B cell (primary cell): Measurements from ENCODE around the gene ENDOU. TPM values are rescaled to one million over a fixed set of nuclear protein-coding genes. Genes with fewer than 3 reads are reported as not detected.

Experiments
- ATAC-seq: fragments of 200-7000 bp; cut with Tn5 transposase; one replicate; pipeline ENCODE4 v1.10.0; 2021; ENCODE audit warnings: low read depth, mild to moderate bottlenecking, moderate number of reproducible peaks, moderate library complexity
- CTCF ChIA-PET: fragments of 350-600 bp; sonication (Branson Sonifier 250); formaldehyde crosslinking; loops from one replicate; lab custom pipeline; 2021; ENCODE audit warnings: antibody characterized with exemption, inconsistent platforms; lab: Charles Lee
- POLR2A ChIA-PET: fragments of 350-600 bp; sonication (Branson Sonifier 250); formaldehyde crosslinking; loops from one replicate; lab custom pipeline; 2021; ENCODE audit warnings: antibody characterized with exemption; lab: Charles Lee
- DNase-seq: peaks from one replicate; pipeline ENCODE4 v3.0.0; 2013
- H2AFZ ChIP-seq: 2 replicates; pipeline ENCODE4 v1.6.1; 2012; ENCODE audit warnings: mild to moderate bottlenecking, low read depth, low read length; ENCODE audit not compliant: insufficient read depth, poor library complexity, severe bottlenecking
- H3K27ac ChIP-seq, 2 donors: 1 replicate in 1 of 2; 2 replicates in 1 of 2; pipeline ENCODE4 v1.5.1; 2012 to 2013; ENCODE audit warnings: low read length in 2 of 2, mild to moderate bottlenecking in 2 of 2, moderate library complexity in 1 of 2
- H3K27me3 ChIP-seq, 4 experiments: fragments of 200-600 bp in 1 of 4; sonication (generic) in 1 of 4; replicated peaks in 1 of 4; 1 replicate in 2 of 4; 2 replicates in 2 of 4; pipeline versions ENCODE4 v1.6.1 to v1.7.0; 2013 to 2016; ENCODE audit warnings: low read length in 3 of 4, mild to moderate bottlenecking in 2 of 4, mixed read lengths in 1 of 4, moderate library complexity in 1 of 4; ENCODE audit not compliant: insufficient read depth in 4 of 4, control insufficient read depth in 3 of 4; ENCODE audit errors: control extremely low read depth in 1 of 4
- H3K36me3 ChIP-seq, 2 experiments: replicated peaks in 1 of 2; 1 replicate in 1 of 2; 2 replicates in 1 of 2; pipeline versions ENCODE4 v1.6.1 to v1.7.1; 2013; ENCODE audit warnings: low read length in 1 of 2; ENCODE audit not compliant: insufficient read depth in 2 of 2, control insufficient read depth in 1 of 2; ENCODE audit errors: control extremely low read depth in 1 of 2, extremely low read depth in 1 of 2
- H3K4me1 ChIP-seq, 2 donors: fragments of 200-600 bp in 1 of 2; sonication (generic) in 1 of 2; 1 replicate in 1 of 2; 2 replicates in 1 of 2; pipeline versions ENCODE4 v1.5.1 to v1.6.1; 2013 to 2017; ENCODE audit warnings: low read length in 2 of 2; ENCODE audit not compliant: control insufficient read depth in 2 of 2, insufficient read depth in 2 of 2
- H3K4me2 ChIP-seq: replicated peaks from 2 replicates; pipeline ENCODE3; 2012; ENCODE audit warnings: mild to moderate bottlenecking, low read depth, low read length; ENCODE audit not compliant: poor library complexity, severe bottlenecking
- H3K4me3 ChIP-seq, 5 experiments: fragments of 200-600 bp in 1 of 5; sonication (generic) in 1 of 5; 1 replicate in 3 of 5; 2 replicates in 2 of 5; pipeline versions ENCODE4 v1.5.1 to v1.7.0; 2011 to 2016; ENCODE audit warnings: low read length in 4 of 5, mild to moderate bottlenecking in 4 of 5, low read depth in 2 of 5, control low read depth in 1 of 5, moderate library complexity in 1 of 5; ENCODE audit not compliant: insufficient read depth in 1 of 5; ENCODE audit errors: control extremely low read depth in 1 of 5, extremely low read depth in 1 of 5
- H3K79me2 ChIP-seq: fragments of 200-600 bp; sonication (generic); one replicate; pipeline ENCODE4 v1.6.0; 2016; ENCODE audit warnings: low read length; ENCODE audit not compliant: control insufficient read depth, insufficient read depth
- H3K9ac ChIP-seq: fragments of 200-600 bp; sonication (generic); 2 replicates; pipeline ENCODE4 v1.6.1; 2017; ENCODE audit warnings: mild to moderate bottlenecking, low read length, moderate library complexity
- H3K9me3 ChIP-seq, 3 donors: one replicate each; pipeline versions ENCODE4 v1.6.1 to v1.7.1; 2013; ENCODE audit warnings: low read length in 2 of 3; ENCODE audit not compliant: control insufficient read depth in 2 of 3, insufficient read depth in 1 of 3; ENCODE audit errors: control extremely low read depth in 1 of 3
- H4K20me1 ChIP-seq: 2 replicates; pipeline ENCODE4 v1.6.0; 2012; ENCODE audit warnings: mild to moderate bottlenecking, low read length; ENCODE audit not compliant: insufficient read depth, control insufficient read depth, poor library complexity, severe bottlenecking
- H3K27ac Mint-ChIP-seq: one replicate; pipeline ENCODE4 v1.8.0; 2021; ENCODE audit warnings: mixed read lengths
- H3K27me3 Mint-ChIP-seq: one replicate; pipeline ENCODE4 v1.8.0; 2021; ENCODE audit warnings: mixed read lengths
- H3K4me1 Mint-ChIP-seq: one replicate; pipeline ENCODE4 v1.8.0; 2021; ENCODE audit warnings: mixed read lengths
- H3K4me3 Mint-ChIP-seq: one replicate; pipeline ENCODE4 v1.8.0; 2021; ENCODE audit warnings: mixed read lengths
- H3K9me3 Mint-ChIP-seq: one replicate; pipeline ENCODE4 v1.8.0; 2022; ENCODE audit warnings: mixed read lengths; ENCODE audit not compliant: insufficient read depth
- CTCF ChIP-seq: fragments of 200-600 bp; IDR thresholded peaks from one replicate; pipeline ENCODE4 v1.8.0; 2022; ENCODE audit warnings: antibody characterized with exemption, mild to moderate bottlenecking
- EZH2 ChIP-seq: IDR thresholded peaks from 2 replicates; pipeline ENCODE4 v1.6.1; 2012; ENCODE audit warnings: borderline replicate concordance, low read depth, mild to moderate bottlenecking, moderate library complexity, low read length; ENCODE audit not compliant: insufficient read depth, poor library complexity, severe bottlenecking
- WGBS: methylation state at CpG from one replicate; pipeline ENCODE4 v1.1.5; 2013; ENCODE audit warnings: missing lambda C conversion rate; ENCODE audit not compliant: insufficient coverage; 5-methylcytosine and 5-hydroxymethylcytosine counted together
- intact Hi-C: fragments of 100-400 bp; cut with micrococcal nuclease; formaldehyde crosslinking; loops from one replicate; pipeline ENCODE4 v1.10.0; 2022
- polyA plus RNA-seq: library from polyadenylated mRNA; depleted of rRNA; stranded (reverse); fragments of >200 nt; gene quantifications from 2 replicates; pipeline ENCODE4 v1.2.3, GENCODE V29; 2012
- total RNA-seq, 2 donors: library from RNA; stranded (reverse); fragments of 120-200 nt in 1 of 2; gene quantifications; 1 replicate in 1 of 2; 2 replicates in 1 of 2; pipeline versions ENCODE4 v1.2.3 to v1.2.4, GENCODE V29; 2013 to 2022

The ENDOU gene
- total and polyA plus RNA-seq, 2 donors (not counting 1 experiment from before 2014, with no cell fraction given), result 0.03 TPM; not detected in 1

- no peak overlapping the region for H3K4me2 ChIP-seq
- H3K36me3 ChIP-seq, result peaks cover 4 to 51% of the 10 kb centered on the region in 2 experiments
- peaks cover 4% of the 10 kb centered on the region for H3K4me1 Mint-ChIP-seq
- H4K20me1 ChIP-seq, result no peaks in the 10 kb centered on the region
- no peak overlapping the region for H3K9ac ChIP-seq
- intact Hi-C loops, result loop anchor here (1.0 to 2.0 kb wide), 2 partner anchors 35 to 654 kb away; no protein-coding TSS in a partner anchor
- peaks cover 8% of the 10 kb centered on the region for H3K79me2 ChIP-seq
- ChIA-PET POLR2A (no interaction called here), CTCF (interaction anchor here (0.5 to 2.8 kb wide), 11 partner anchors 11 to 1755 kb away, joined by 3 to 28 read pairs (median 4); no protein-coding TSS in a partner anchor)
- no peak overlapping the region for H3K27ac Mint-ChIP-seq
- TF ChIP-seq EZH2 (no peak), CTCF (peak; percentile 72)
- DNase-seq, result peak; percentile 39
- H3K9me3 Mint-ChIP-seq, result no peaks in the 10 kb centered on the region
- no peak for ATAC-seq
- no peak overlapping the region for H3K4me3 ChIP-seq
- WGBS, result no CpG with 5 or more reads among the region's 4 CpGs
- no peaks in the 10 kb centered on the region for H3K27me3 ChIP-seq
- no peaks in the 10 kb centered on the region for H3K27me3 Mint-ChIP-seq
- H3K27ac ChIP-seq, result no peak overlapping the region
- H3K4me1 ChIP-seq, result no peaks in the 10 kb centered on the region
- H2AFZ ChIP-seq, result no peak overlapping the region
- H3K9me3 ChIP-seq, result no peaks in the 10 kb centered on the region
- H3K4me3 Mint-ChIP-seq, result no peak overlapping the region
Observed at GRCh38 chr12:47686645-47687240, 38.5 kb downstream of the ENDOU start.

GRCh38 chr12:47679785-47680184 is 45.5 kb downstream of the ENDOU start:
- intact Hi-C loops, result no loop called here
- Histone ChIP-seq H3K9me3 (no peaks in the 10 kb centered on the region), H3K27me3 (no peaks in the 10 kb centered on the region), H3K4me1 (no peaks in the 10 kb centered on the region), H2AFZ (no peak overlapping the region), H3K79me2 (peaks cover 8% of the 10 kb centered on the region), H4K20me1 (no peaks in the 10 kb centered on the region), H3K36me3 (peaks cover 12 to 34% of the 10 kb centered on the region in 2 experiments), H3K4me2 (no peak overlapping the region), H3K4me3 (no peak overlapping the region), H3K9ac (no peak overlapping the region), H3K27ac (no peak overlapping the region)
- ATAC-seq, result no peak
- TF ChIP-seq EZH2 (no peak), CTCF (no peak)
- ChIA-PET POLR2A (no interaction called here), CTCF (no interaction called here)
- WGBS, result no CpG with 5 or more reads among the region's 2 CpGs
- DNase-seq, result no peak
- Mint-ChIP-seq H3K27me3 (no peaks in the 10 kb centered on the region), H3K27ac (no peak overlapping the region), H3K4me1 (peaks cover 18% of the 10 kb centered on the region), H3K9me3 (no peaks in the 10 kb centered on the region), H3K4me3 (no peak overlapping the region)
